Measurements from ENCODE around the gene PLXNB3.

PLXNB3 gene

DNA sequence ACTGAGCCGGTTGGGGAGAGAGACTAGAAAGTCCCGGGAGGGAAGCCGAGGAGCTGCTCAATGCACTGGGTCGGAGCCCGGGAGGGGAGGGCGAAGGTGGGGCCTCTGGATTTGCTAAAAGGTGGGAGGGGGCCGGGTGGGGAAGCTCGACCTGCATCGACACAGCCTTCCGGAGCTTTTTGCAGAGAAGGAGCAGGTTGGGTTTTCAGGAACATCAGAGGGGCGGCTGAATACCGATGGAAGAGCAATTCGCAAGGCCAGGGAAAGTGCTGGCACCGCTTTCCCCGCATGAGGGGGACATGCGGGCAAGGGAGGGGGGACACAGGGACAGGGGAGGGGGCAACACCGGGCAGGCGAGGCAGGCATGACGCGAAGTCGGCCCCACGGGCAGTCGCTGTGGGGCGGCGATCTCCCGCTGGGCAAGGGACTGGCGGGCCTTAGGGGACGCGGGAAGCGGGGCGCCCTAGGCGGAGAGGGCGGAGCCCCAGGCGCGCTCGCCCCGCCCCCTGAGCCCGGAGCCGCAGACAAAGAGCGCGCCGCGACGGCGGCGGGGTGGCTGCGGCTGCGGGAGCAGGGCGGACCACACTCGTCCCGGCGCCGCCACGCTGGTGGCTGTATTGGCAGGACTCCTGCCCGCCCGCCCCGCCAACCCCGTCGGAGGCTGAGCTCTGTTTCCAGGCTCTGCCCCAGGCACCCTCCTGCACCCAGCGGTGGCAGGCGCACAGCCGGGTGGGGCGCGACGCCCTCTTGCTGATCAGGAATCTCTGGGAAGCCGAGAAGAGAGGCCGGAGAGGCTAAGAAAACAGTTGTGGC lies 54.7 kb downstream of the PLXNB3 start:
- DNase-seq: peak; percentile 34

DNA sequence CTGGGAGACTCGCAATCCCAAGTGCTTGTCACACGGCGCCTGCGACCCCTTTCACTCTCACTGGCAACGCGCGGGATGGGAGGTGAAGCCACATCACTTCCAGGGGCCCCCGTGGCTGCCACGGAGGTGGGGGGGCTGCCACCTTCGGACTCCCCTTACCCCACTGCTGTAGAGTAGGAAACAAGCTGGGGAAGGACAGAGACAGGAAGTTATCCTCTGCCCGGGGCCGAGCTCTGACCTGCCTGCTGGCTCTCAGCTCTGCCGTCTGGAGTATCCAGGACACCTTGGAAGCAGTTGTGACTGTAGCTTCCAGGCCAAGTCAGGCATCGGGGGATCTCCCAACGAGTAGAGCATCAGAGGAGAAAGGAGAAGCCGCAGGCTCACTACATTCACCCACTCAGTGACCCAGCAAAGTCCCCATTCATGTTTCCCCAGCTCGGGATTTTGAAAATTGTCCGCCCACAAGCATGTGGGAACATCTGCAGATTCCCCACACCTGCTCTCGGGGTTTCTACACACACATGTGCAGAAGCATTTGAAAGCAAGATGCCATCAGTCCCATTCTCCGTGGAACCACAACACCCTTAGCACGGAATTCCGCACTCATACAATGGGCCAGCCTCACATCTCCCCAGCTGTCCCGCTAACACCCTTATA lies 55.5 kb downstream of the PLXNB3 start:
- DNase-seq: no peak

DNA sequence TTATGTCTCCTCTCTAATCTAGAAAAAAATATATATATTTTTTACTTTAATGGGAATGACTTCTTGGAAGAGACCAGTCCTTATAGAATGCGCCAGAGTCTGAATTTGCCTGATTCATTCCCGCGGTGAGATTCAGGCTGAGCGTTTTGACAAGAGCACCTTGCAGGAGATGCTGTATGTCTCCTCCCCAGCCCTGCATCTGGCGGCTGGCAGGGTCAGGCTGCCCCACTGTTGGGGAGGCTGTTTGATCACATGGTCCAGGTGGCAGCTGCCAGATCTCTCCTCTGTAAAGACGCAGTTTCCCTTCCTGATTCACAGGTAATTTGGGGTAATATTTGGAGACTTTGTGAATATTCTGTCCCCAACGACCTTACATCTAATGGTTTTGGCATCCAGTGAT lies 56.6 kb downstream of the PLXNB3 start:
- no peak for DNase-seq

DNA sequence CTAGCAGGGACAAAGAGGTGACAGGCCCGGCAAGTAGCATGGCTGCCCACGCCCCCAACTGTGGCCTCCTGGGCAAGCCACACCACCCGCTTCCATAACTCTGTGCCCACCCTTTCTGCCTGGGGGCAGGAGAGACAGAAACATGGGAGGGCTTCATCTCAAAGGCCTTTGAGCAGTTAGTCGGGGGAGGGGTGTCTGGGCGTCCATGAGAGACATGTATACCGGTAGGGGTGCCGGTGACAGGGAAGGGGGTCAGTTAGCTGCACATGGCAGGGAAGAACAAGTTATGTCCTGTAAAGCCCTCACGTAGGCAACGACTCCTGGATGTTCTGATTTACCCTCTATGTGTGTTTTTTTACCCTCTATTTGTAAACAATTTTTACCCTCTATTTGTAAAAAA lies 57.0 kb downstream of the PLXNB3 start:
- no peak for DNase-seq

DNA sequence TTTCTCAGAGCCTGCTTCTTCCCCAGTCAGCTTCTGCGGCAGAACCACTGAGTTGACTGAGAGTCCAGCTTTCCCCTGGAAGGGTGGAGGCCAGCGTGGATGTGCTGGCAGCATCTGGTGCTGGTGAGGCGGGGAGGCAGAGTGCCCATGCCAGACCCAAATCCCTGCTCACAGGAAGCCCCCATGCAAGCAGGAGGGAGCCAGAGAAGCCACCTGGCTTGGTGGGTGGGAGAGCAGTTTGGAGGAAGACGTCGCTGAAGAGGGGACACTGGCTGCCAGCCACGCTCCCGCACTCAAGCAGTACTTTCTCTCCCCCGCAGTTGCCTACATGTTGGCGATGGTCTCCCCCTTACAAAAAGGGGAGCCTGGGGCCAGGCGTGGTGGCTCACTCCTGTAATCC lies 60.3 kb downstream of the PLXNB3 start:
- DNase-seq: no peak

DNA sequence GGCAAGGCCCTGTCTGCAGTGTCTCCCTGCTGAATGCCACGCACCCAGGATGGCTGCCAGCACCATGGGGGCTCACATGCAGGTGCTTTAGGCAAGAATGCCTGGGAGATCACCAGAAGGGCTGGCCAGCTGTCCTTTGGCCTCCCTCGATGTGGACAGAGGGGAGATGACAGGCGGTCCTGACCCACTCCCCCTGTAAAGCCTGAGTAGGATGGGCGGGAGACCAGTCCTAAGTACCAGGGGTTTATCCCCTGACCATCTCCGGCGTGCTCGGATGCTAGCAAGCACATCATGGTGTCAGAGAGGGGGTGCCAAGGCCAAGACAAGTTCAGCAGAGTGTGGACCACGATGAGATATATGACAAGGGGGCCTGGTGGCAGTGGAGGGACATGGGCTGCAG lies 61.0 kb downstream of the PLXNB3 start:
- DNase-seq: no peak

Measured in stimulated activated naive CD4-positive, alpha-beta T cell treated with Interleukin-2 at 50 U/mL for 16 hours (primary cell).